Endothelial cell (in vitro differentiated cells): ENCODE results near the gene ARPC4. TPM values are rescaled to one million over a fixed set of nuclear protein-coding genes. Genes with fewer than 3 reads are reported as not detected.

Experiments used
- DNase-seq: peaks from one replicate; pipeline ENCODE4 v3.0.0; 2021; ENCODE audit warnings: low spot score
- H3K27ac Mint-ChIP-seq: one replicate; pipeline ENCODE4 v1.8.0; 2021; ENCODE audit warnings: mixed read lengths, inconsistent platforms; ENCODE audit not compliant: unreplicated experiment
- H3K27me3 Mint-ChIP-seq: one replicate; pipeline ENCODE4 v1.8.0; 2021; ENCODE audit warnings: mild to moderate bottlenecking, moderate library complexity, mixed read lengths, inconsistent platforms; ENCODE audit not compliant: unreplicated experiment
- H3K36me3 Mint-ChIP-seq: one replicate; pipeline ENCODE4 v1.8.0; 2021; ENCODE audit warnings: mild to moderate bottlenecking, low read depth, mixed read lengths, inconsistent platforms; ENCODE audit not compliant: unreplicated experiment
- H3K4me1 Mint-ChIP-seq: one replicate; pipeline ENCODE4 v1.8.0; 2021; ENCODE audit warnings: mild to moderate bottlenecking, mixed read lengths, inconsistent platforms; ENCODE audit not compliant: unreplicated experiment
- H3K4me3 Mint-ChIP-seq: one replicate; pipeline ENCODE4 v1.8.0; 2021; ENCODE audit warnings: mild to moderate bottlenecking, mixed read lengths, inconsistent platforms; ENCODE audit not compliant: unreplicated experiment
- H3K9me3 Mint-ChIP-seq: one replicate; pipeline ENCODE4 v1.8.0; 2021; ENCODE audit warnings: mixed read lengths, inconsistent platforms; ENCODE audit not compliant: unreplicated experiment
- CTCF ChIP-seq: fragments of 200-600 bp; sonication (generic); IDR thresholded peaks from one replicate; pipeline ENCODE4 v1.5.0; 2021; ENCODE audit warnings: antibody characterized with exemption; ENCODE audit not compliant: unreplicated experiment
- total RNA-seq: library from RNA; stranded (reverse); fragmentation: NEBNext Ultra II Directional; extraction: Animal tissue kit (Norgen Biotek cat#: 25700); gene quantifications from one replicate; pipeline ENCODE4 v1.2.1, GENCODE V29; 2021; ENCODE audit not compliant: unreplicated experiment

Gene ARPC4
- total RNA-seq, 1 donor from 2014 or later = 203 TPM

GRCh38 chr3:9778143-9779074 is 14.5 kb upstream of the ARPC4 start:
- no peak for TF ChIP-seq CTCF
- Mint-ChIP-seq H3K9me3 (no peaks in the 10 kb centered on the region), H3K4me1 (peaks cover 13% of the 10 kb centered on the region), H3K27me3 (no peaks in the 10 kb centered on the region), H3K36me3 (peaks cover 4% of the 10 kb centered on the region), H3K27ac (no peak overlapping the region), H3K4me3 (no peak overlapping the region)
- no peak for DNase-seq

DNA sequence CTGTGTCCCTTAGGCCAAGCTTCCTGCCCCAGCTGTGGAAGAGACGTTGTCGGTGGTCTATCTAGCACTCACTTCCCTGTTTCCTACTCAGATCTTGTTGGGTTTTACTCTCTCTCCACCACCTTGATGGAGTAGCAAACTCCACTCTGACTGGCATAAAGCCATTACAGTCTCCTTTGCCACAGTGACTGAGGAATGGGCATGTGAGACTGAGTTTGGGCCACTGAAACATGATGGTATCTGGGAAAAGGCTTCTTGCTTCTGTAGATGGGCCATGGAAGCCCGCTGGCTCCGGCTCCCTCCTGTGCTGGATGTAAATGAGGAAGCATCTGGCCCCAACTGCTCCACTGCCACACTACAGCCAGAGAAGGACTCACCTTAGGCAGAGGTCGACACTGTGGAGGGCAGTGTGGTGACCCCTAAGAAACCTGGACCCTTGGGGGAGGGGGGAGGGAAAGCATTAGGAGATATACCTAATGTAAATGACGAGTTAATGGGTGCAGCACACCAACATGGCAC is 13.7 kb upstream of the ARPC4 start:
- H3K27ac Mint-ChIP-seq = no peak overlapping the region

DNA sequence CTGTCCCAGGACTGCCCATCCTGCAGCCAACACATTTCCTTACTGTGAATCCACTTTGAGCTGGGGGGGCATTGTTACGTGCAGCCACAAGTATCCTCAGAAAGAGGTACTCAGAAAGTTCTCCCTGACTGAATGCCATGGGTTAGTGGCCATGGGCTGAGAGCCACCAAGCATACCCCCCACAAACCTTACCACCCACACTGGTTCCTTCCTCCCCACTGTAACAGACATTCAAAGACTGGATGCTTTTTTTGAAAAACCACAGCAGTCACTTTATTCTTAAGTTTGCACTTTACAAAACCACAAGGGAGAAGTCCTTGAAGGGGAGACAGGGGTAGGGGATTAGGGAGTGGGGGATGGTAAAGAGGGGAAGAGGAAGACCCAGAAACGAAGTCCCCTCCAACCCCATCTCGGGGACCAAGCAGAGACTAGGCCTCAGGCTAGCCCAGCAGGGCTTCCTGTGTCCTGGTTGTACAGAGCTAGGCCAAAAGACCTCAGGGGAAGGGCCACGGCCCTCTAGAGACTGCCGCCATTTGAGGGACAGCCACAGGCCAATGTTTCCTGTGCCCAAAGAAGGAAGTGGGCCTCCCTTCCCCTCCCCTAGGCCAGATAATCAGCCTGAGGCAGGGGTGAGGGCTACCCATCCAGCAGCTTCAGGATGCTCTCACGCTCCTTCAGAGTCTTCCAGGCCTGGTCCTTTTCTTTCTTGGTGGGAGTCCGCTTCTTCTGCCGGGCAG is 13.0 kb upstream of the ARPC4 start:
- H3K27ac Mint-ChIP-seq = no peak overlapping the region
- no peaks in the 10 kb centered on the region for H3K27me3 Mint-ChIP-seq
- no peak overlapping the region for H3K4me3 Mint-ChIP-seq

More for the DNA sequence above, 13.7 kb upstream of the ARPC4 start:
- TF ChIP-seq CTCF = no peak
- H3K36me3 Mint-ChIP-seq = peaks cover 4% of the 10 kb centered on the region
- no peak overlapping the region for H3K4me3 Mint-ChIP-seq
- DNase-seq = no peak
- H3K9me3 Mint-ChIP-seq = no peaks in the 10 kb centered on the region
- no peaks in the 10 kb centered on the region for H3K27me3 Mint-ChIP-seq
- H3K4me1 Mint-ChIP-seq = peaks cover 13% of the 10 kb centered on the region

DNA sequence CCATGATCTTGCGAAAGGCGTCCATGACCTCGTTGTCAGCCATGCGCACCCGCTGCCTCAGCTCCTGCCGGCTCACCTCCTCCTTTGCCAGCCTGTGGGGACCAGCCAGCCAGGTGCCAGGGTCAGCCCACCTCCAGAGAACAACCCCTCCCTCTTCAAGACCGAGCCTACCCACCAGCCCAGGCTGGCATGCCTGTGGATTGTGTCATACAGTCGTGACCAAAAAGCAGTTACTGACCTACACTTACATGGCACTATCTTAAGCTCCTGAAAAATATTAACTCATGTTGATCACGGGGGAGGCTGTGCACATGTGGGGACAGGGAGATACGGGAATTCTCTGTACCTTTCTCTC is 12.4 kb upstream of the ARPC4 start:
- H3K36me3 Mint-ChIP-seq = peaks cover 4% of the 10 kb centered on the region
- H3K27me3 Mint-ChIP-seq = no peaks in the 10 kb centered on the region
- no peak overlapping the region for H3K27ac Mint-ChIP-seq
- no peak for TF ChIP-seq CTCF
- DNase-seq = no peak
- H3K9me3 Mint-ChIP-seq = no peaks in the 10 kb centered on the region
- no peak overlapping the region for H3K4me3 Mint-ChIP-seq
- peaks cover 11% of the 10 kb centered on the region for H3K4me1 Mint-ChIP-seq

More for the DNA sequence above, 13.0 kb upstream of the ARPC4 start:
- H3K4me1 Mint-ChIP-seq = peaks cover 13% of the 10 kb centered on the region
- no peak for DNase-seq
- H3K36me3 Mint-ChIP-seq = peaks cover 4% of the 10 kb centered on the region
- no peaks in the 10 kb centered on the region for H3K9me3 Mint-ChIP-seq
- TF ChIP-seq CTCF = no peak
